ENCODE measurements around the gene DDX1.

Gene DDX1

DNA sequence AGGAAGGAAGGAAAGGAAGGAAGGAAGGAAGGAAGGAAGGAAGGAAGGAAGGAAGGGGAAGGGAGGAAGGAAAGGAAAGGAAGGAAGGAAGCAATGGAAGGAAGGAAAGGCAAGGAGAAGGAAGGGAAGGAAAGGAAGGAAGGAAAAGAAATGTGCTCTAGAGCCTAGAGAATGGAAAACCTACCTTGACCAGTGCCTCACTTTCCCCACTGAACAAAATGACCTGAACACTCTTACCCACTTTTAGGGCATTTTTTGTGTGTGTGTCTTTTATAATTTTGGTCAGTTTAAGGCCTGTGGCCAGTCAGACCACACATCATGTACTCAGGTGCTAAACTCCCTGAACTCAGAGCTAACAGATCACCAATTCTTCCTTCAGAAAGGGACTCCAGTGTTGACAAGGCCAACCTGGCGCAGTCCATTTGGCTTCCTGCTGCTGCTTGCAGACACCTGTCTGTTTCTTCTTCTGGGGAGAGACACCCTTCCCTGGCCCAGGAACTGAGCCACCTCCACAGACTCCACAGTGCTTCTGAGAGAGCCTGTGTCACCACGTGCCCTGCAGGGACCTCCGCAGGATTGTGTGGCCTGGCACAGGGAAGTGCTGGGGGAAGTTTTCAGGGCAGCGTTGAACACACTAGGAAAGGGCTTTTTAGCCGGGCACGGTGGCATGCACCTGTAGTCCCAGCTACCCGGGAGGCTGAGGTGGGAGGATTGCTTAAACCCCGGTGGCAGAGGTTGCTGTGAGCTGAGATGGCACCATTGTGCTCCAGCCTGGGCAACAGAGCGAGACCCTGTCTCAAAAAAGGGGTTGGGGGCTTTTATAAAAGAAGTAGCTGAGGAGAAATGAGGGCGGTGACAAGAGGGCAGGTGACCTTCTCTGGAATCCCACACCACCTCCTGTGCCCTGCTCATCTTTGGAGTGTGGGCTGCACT, 57.2 kb downstream of the DDX1 start:
- no peaks in the 10 kb centered on the region for H3K36me3 ChIP-seq
- DNase-seq: no peak
- no peak overlapping the region for H3K27ac ChIP-seq
- H3K27me3 ChIP-seq (ENCODE audit: insufficient read depth, low read depth, severe bottlenecking): no peaks in the 10 kb centered on the region
- TF ChIP-seq, protein P1, sequence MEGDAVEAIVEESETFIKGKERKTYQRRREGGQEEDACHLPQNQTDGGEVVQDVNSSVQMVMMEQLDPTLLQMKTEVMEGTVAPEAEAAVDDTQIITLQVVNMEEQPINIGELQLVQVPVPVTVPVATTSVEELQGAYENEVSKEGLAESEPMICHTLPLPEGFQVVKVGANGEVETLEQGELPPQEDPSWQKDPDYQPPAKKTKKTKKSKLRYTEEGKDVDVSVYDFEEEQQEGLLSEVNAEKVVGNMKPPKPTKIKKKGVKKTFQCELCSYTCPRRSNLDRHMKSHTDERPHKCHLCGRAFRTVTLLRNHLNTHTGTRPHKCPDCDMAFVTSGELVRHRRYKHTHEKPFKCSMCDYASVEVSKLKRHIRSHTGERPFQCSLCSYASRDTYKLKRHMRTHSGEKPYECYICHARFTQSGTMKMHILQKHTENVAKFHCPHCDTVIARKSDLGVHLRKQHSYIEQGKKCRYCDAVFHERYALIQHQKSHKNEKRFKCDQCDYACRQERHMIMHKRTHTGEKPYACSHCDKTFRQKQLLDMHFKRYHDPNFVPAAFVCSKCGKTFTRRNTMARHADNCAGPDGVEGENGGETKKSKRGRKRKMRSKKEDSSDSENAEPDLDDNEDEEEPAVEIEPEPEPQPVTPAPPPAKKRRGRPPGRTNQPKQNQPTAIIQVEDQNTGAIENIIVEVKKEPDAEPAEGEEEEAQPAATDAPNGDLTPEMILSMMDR (IDR thresholded peaks at IDR 0.05; ENCODE audit: low read depth, low read length): no peak
- H3K4me3 ChIP-seq (ENCODE audit: low read depth, low read length): no peak overlapping the region
- no peaks in the 10 kb centered on the region for H3K9me3 ChIP-seq (ENCODE audit: severe bottlenecking)

DNA sequence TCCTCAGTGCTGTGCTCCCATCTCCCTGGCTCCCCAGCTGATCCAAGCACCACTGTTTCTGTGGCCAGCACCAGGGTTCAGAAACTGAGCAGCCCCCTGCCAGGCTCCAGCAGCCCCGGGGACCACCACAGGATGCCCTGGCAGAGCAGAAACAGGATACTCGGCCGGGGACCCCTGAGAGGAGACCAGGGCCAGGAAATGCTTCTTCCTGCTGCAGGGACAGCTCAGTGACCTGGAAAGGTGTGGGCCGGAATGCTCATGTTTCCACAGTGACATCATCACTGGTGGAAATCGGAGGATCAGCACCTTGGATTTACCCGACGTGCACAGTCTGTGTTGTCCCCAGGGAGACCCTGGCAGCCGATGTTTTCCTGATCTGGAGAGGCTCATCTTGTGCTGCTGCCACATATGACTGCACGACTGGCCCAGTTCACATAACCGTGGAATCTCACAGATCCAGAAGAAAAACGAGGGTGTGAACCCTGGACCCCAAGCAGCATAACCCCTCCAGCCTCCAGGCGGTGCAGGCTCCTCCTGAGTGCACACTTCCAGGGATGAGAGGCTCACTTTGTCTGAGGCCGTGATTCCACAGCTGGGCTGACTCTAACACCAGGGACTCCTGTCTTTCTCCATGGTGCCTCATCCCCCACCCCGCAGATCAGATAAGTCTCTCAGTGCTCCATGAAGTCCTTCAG, 58.0 kb downstream of the DDX1 start:
- TF ChIP-seq, protein P1 (IDR thresholded peaks at IDR 0.05; ENCODE audit: low read depth, low read length): 0 out of 2 replicates have a peak, but pooled peaks have one; percentile 5
- H3K27ac ChIP-seq: no peak overlapping the region
- H3K9me3 ChIP-seq (ENCODE audit: severe bottlenecking): no peaks in the 10 kb centered on the region
- H3K27me3 ChIP-seq (ENCODE audit: insufficient read depth, low read depth, severe bottlenecking): no peaks in the 10 kb centered on the region
- no peaks in the 10 kb centered on the region for H3K36me3 ChIP-seq
- H3K4me3 ChIP-seq (ENCODE audit: low read depth, low read length): no peak overlapping the region
- no peak for DNase-seq

DNA sequence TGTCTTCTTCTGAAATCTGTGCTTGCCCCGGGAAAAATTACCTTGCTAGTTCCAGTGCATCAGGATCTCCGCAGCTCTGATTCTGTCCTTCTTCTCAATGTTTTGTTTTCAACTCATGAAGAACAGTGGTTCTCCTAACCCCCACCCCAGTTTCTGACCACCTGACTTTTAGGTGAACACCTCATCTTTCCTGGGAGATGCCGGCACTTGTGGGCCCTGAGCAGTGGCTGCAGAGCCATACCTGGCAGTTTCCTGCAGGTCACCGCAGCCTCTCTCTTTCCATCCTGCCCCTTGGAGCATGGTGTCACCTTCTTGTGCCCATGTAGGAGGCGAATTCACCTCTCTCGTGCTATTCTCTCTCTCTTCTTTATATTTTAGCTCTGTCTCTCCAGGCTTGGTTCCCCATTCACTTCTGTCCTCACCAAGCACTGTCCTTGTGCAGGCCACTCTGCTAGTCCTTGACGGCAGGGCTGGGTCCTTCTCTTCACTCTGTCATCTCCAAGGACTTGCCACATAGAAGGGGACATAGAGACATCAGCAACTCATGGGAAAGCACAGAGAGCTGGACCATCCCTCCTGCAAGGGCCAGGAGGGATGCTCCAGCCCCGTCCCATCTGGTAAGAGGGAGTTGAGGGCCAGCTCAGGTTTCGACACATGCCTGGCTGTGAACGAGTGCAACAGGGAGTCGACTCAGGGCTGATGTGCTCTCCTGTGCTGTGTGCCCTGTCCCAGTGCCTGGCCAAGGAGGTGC, 59.1 kb downstream of the DDX1 start:
- no peak overlapping the region for H3K4me3 ChIP-seq (ENCODE audit: low read depth, low read length)
- no peaks in the 10 kb centered on the region for H3K9me3 ChIP-seq (ENCODE audit: severe bottlenecking)
- no peak for DNase-seq
- H3K36me3 ChIP-seq: no peaks in the 10 kb centered on the region
- TF ChIP-seq, protein P1 (IDR thresholded peaks at IDR 0.05; ENCODE audit: low read depth, low read length): no peak
- no peak overlapping the region for H3K27ac ChIP-seq
- no peaks in the 10 kb centered on the region for H3K27me3 ChIP-seq (ENCODE audit: insufficient read depth, low read depth, severe bottlenecking)

DNA sequence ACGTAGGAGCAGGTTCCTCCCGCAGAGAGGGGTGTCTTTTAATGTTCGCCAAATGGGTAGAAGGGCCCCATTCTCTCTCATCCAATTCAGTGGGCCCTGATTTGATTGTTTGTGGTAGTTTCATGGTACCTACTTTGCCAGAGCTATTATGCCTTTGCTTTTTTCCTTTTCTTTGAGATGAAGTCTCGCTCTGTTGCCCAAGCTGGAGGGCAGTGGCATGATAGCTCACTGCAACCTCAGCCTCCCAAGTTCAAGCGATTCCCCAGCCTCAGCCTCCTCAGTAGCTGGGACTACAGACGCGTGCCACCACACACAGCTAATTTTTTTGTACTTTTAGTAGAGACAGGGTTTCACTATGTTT, 59.7 kb downstream of the DDX1 start:
- H3K27me3 ChIP-seq (ENCODE audit: insufficient read depth, low read depth, severe bottlenecking): no peaks in the 10 kb centered on the region
- no peak overlapping the region for H3K27ac ChIP-seq
- no peaks in the 10 kb centered on the region for H3K36me3 ChIP-seq
- no peaks in the 10 kb centered on the region for H3K9me3 ChIP-seq (ENCODE audit: severe bottlenecking)
- TF ChIP-seq, protein P1 (IDR thresholded peaks at IDR 0.05; ENCODE audit: low read depth, low read length): no peak
- DNase-seq: no peak
- H3K4me3 ChIP-seq (ENCODE audit: low read depth, low read length): no peak overlapping the region

DNA sequence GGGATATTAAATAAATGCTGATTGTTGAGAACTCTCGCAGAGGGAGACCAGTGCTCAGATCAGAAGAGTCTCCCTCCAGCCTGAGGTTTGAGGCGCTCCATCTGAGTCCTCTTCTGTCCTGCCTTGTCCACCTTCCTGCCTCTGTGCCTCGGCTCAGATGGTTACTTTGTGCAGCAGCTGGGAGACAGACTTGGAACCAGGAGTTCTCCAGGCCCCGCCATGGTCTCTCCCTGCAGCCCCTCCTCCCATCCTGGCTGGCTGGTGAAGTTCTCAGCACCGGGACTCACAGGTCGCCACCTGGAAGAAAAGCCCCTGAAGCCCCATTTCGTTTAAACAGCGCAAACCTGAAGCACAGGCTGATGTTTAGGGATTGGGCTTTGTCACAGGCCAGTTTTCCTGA, 60.6 kb downstream of the DDX1 start:
- H3K27me3 ChIP-seq (ENCODE audit: insufficient read depth, low read depth, severe bottlenecking): no peaks in the 10 kb centered on the region
- no peak for DNase-seq
- no peaks in the 10 kb centered on the region for H3K36me3 ChIP-seq
- H3K9me3 ChIP-seq (ENCODE audit: severe bottlenecking): no peaks in the 10 kb centered on the region
- H3K4me3 ChIP-seq (ENCODE audit: low read depth, low read length): no peak overlapping the region
- no peak overlapping the region for H3K27ac ChIP-seq
- TF ChIP-seq, protein P1 (IDR thresholded peaks at IDR 0.05; ENCODE audit: low read depth, low read length): no peak
